ENCODE results near the gene NR1D1.

GRCh38 chr17:40067710-40068109, 32.7 kb downstream of the NR1D1 start:
- TF ChIP-seq SNAI2 (CRISPR knock-in tag; IDR thresholded peaks at IDR 0.05) (no peak), PATZ1 (CRISPR knock-in tag; IDR thresholded peaks at IDR 0.05; ENCODE audit: borderline replicate concordance) (no peak), ZNF8 (CRISPR knock-in tag; IDR thresholded peaks at IDR 0.05) (no peak), ISL1 (CRISPR knock-in tag; IDR thresholded peaks at IDR 0.05) (no peak), ESRRG (CRISPR knock-in tag; IDR thresholded peaks at IDR 0.05) (no peak), GLIS3 (CRISPR knock-in tag; IDR thresholded peaks at IDR 0.05) (no peak), RARB (CRISPR knock-in tag; IDR thresholded peaks at IDR 0.05) (no peak), PPARA (CRISPR knock-in tag; IDR thresholded peaks at IDR 0.05; ENCODE audit: borderline replicate concordance) (no peak), ZFP30 (CRISPR knock-in tag; IDR thresholded peaks at IDR 0.05) (no peak)
